Karpas-422 (cell line): ENCODE measurements around the gene NOTCH1. TPM values are rescaled to one million over a fixed set of nuclear protein-coding genes. Genes with fewer than 3 reads are reported as not detected.
"Not testable (repeated sequence)": the region's sequence is repeated elsewhere in the genome, so short reads cannot be mapped to it uniquely, and the experiment has no call there.

ENCODE experiments used
- DNase-seq: peaks from one replicate; pipeline ENCODE4 v3.0.0-alpha.2; 2015
- H2AFZ ChIP-seq: fragments of 200-600 bp; sonication (generic); 2 replicates; pipeline ENCODE4 v1.6.1; 2014; ENCODE audit warnings: antibody characterized with exemption, low read length, mixed read lengths
- H3K27ac ChIP-seq: fragments of 200-600 bp; sonication (generic); 2 replicates; pipeline ENCODE4 v1.5.1; 2014; ENCODE audit warnings: mild to moderate bottlenecking, low read length, moderate library complexity
- H3K27me3 ChIP-seq: fragments of 200-600 bp; sonication (generic); 2 replicates; pipeline ENCODE4 v1.6.1; 2014; ENCODE audit warnings: low read length, mixed read lengths
- H3K36me3 ChIP-seq: fragments of 200-600 bp; sonication (generic); 2 replicates; pipeline ENCODE4 v1.6.1; 2014; ENCODE audit warnings: low read length, mixed read lengths; ENCODE audit not compliant: insufficient read depth
- H3K4me1 ChIP-seq: fragments of 200-600 bp; sonication (generic); 2 replicates; pipeline ENCODE4 v1.6.1; 2014; ENCODE audit warnings: mild to moderate bottlenecking, low read length, mixed read lengths
- H3K4me2 ChIP-seq: fragments of 200-600 bp; sonication (generic); 2 replicates; pipeline ENCODE4 v1.6.1; 2014; ENCODE audit warnings: low read length, low read depth, mild to moderate bottlenecking; ENCODE audit not compliant: poor library complexity, severe bottlenecking
- H3K4me3 ChIP-seq: fragments of 200-600 bp; sonication (generic); 2 replicates; pipeline ENCODE4 v1.5.1; 2014; ENCODE audit warnings: mild to moderate bottlenecking, antibody characterized with exemption, low read length, mixed read lengths
- H3K79me2 ChIP-seq: fragments of 200-600 bp; sonication (generic); 2 replicates; pipeline ENCODE4 v1.6.1; 2014; ENCODE audit warnings: mild to moderate bottlenecking, low read length, mixed read lengths
- H3K9ac ChIP-seq: fragments of 200-600 bp; sonication (generic); 2 replicates; pipeline ENCODE4 v1.6.0; 2014; ENCODE audit warnings: low read length
- H3K9me2 ChIP-seq: fragments of 200-600 bp; sonication (generic), shearing (Covaris generic); replicated peaks from 2 replicates; pipeline ENCODE4 v1.6.0; 2014; ENCODE audit warnings: mild to moderate bottlenecking, low read length, moderate library complexity; ENCODE audit not compliant: insufficient read depth
- H3K9me3 ChIP-seq: fragments of 300-700, 200-600 bp; sonication (generic); 2 replicates; pipeline ENCODE4 v1.6.1; 2014; ENCODE audit warnings: low read length, mixed read lengths
- H4K20me1 ChIP-seq: fragments of 200-600 bp; sonication (generic); 2 replicates; pipeline ENCODE4 v1.6.1; 2014; ENCODE audit warnings: mild to moderate bottlenecking, antibody characterized with exemption, low read length, low read depth; ENCODE audit not compliant: insufficient read depth
- total RNA-seq: library from RNA; depleted of rRNA; stranded (reverse); fragments of >200 nt; shearing (Covaris generic); gene quantifications from 2 replicates; pipeline ENCODE4 v1.2.3, GENCODE V29; 2014; ENCODE audit warnings: low replicate concordance

The NOTCH1 gene
- total RNA-seq, 1 experiment from 2014 or later = 15.0 TPM

DNA sequence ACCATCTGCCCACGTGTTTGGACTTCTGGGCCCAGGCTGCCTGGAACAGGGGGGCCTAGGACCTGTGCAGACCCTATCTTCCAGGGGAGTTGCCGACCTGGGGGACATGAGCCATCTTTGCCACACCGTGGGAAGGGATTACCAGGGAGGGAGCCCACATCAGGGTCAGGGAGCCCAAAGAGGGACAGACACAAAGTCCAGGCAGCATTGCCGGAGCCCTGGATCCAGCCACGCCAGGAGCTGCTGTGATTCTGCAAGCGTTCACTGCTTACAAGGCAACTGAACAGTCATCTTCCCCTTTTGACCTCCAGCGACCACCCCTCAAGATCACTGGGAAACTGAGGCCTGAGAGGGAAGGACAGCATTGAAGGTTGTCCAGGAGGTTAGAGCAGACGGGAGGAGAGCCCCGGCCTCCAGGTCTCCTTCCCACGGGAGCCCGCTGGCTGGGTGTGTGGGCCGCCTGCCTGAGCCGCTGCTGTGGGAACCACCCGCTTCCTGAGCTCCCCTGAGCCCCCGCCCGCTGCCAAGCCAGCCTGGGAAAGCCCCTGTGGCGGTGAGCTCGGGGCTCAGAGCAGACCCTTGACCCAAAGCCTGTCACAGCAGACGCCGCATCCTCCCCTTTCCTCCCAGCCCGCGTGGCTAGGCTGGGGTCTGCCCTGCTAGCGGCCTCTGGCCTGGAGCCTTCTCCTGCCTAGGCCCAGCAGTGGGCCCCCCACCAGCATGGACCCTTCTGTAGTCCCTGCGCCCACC lies 17.1 kb upstream of the NOTCH1 start:
- no peak overlapping the region for H3K4me2 ChIP-seq
- H3K9ac ChIP-seq = no peak overlapping the region
- no peaks in the 10 kb centered on the region for H3K4me1 ChIP-seq

DNA sequence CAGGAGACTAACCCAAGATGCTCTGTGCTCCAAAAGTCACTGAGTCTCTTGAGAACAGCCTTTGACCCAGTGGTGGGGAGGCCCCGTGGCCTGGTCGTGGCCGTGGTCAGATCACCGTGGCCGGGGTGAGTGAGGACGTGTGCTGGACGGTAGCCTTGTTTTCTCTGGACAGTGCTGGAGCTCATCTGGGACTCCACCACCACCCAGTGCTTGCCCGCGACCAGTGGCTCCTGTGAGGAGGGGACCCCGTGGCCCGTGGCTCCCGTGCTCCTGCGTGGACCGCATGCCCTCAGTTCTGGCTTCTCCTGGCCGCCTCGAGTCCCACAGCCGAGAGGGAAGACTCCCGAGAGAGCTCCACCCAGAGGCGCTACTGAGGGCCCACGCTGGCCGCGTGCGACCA lies 15.9 kb upstream of the NOTCH1 start:
- Histone ChIP-seq H3K27ac (no peak overlapping the region), H3K9me3 (peaks cover 6% of the 10 kb centered on the region; the same call in 1 of the 2 replicates), H3K36me3 (no peaks in the 10 kb centered on the region), H3K9me2 (no peaks in the 10 kb centered on the region), H2AFZ (no peak overlapping the region), H3K4me3 (no peak overlapping the region), H3K9ac (no peak overlapping the region), H3K27me3 (no peaks in the 10 kb centered on the region), H3K79me2 (no peaks in the 10 kb centered on the region), H4K20me1 (peaks cover 2% of the 10 kb centered on the region; the same call in 1 of the 2 replicates), H3K4me2 (no peak overlapping the region), H3K4me1 (no peaks in the 10 kb centered on the region)
- DNase-seq = no peak

More for the DNA sequence above, 17.1 kb upstream of the NOTCH1 start:
- no peaks in the 10 kb centered on the region for H3K79me2 ChIP-seq
- peaks cover 2% of the 10 kb centered on the region; the same call in 1 of the 2 replicates for H4K20me1 ChIP-seq
- no peak overlapping the region for H3K4me3 ChIP-seq
- H3K9me2 ChIP-seq = no peaks in the 10 kb centered on the region
- no peaks in the 10 kb centered on the region for H3K36me3 ChIP-seq
- peaks cover 6% of the 10 kb centered on the region; the same call in 1 of the 2 replicates for H3K9me3 ChIP-seq
- no peaks in the 10 kb centered on the region for H3K27me3 ChIP-seq
- DNase-seq = no peak
- H2AFZ ChIP-seq = no peak overlapping the region
- no peak overlapping the region for H3K27ac ChIP-seq

- peaks cover 6% of the 10 kb centered on the region; the same call in 1 of the 2 replicates for H3K9me3 ChIP-seq
- no peaks in the 10 kb centered on the region for H3K36me3 ChIP-seq
- no peak overlapping the region for H3K9ac ChIP-seq
- H3K27me3 ChIP-seq = no peaks in the 10 kb centered on the region
- H4K20me1 ChIP-seq = no peaks in the 10 kb centered on the region
- no peaks in the 10 kb centered on the region for H3K4me1 ChIP-seq
- no peak overlapping the region for H3K4me3 ChIP-seq
- no peak overlapping the region for H2AFZ ChIP-seq
- H3K9me2 ChIP-seq = no peaks in the 10 kb centered on the region
- no peaks in the 10 kb centered on the region for H3K79me2 ChIP-seq
- H3K27ac ChIP-seq = no peak overlapping the region
- DNase-seq = no peak
- H3K4me2 ChIP-seq = no peak overlapping the region
Observed at GRCh38 chr9:136560586-136560985, 14.7 kb upstream of the NOTCH1 start.

- not testable (repeated sequence) for H3K9me3 ChIP-seq, H3K27me3 ChIP-seq, H3K4me1 ChIP-seq, DNase-seq, H3K27ac ChIP-seq, H3K36me3 ChIP-seq, H3K9ac ChIP-seq, H3K79me2 ChIP-seq, H3K4me3 ChIP-seq, H3K4me2 ChIP-seq, H4K20me1 ChIP-seq, H2AFZ ChIP-seq, H3K9me2 ChIP-seq
Observed at GRCh38 chr9:136559371-136559770, 13.5 kb upstream of the NOTCH1 start.

GRCh38 chr9:136558846-136559245 lies 13.0 kb upstream of the NOTCH1 start:
- not testable (repeated sequence) for H3K4me1 ChIP-seq, H3K27ac ChIP-seq, H3K27me3 ChIP-seq, H3K79me2 ChIP-seq, H3K9ac ChIP-seq, H4K20me1 ChIP-seq, H3K36me3 ChIP-seq, H3K4me3 ChIP-seq, H3K4me2 ChIP-seq, DNase-seq, H3K9me3 ChIP-seq, H3K9me2 ChIP-seq, H2AFZ ChIP-seq

DNA sequence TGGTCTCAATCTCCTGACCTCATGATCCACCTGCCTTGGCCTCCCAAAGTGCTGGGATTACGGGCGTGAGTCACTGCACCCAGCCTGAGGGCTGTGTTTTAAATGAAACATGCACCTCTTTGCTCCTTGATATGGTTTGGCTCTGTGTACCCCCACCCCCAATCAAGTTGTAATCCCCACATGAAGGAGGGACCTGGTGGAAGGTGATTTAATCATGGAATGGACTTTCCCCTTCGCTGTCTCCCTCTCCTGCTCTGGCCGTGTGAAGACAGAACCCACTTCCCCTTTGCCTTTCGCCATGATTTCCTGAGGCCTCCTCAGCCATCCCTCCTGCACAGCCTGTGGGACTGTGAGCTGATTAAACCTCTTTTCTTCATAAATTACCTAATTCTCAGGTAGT lies 12.5 kb upstream of the NOTCH1 start:
- H4K20me1 ChIP-seq = no peaks in the 10 kb centered on the region
- H3K4me3 ChIP-seq = no peak overlapping the region
- H3K9me3 ChIP-seq = peaks cover 6% of the 10 kb centered on the region; the same call in 1 of the 2 replicates
- no peaks in the 10 kb centered on the region for H3K27me3 ChIP-seq
- no peaks in the 10 kb centered on the region for H3K79me2 ChIP-seq
- H3K9ac ChIP-seq = no peak overlapping the region
- DNase-seq = no peak
- no peaks in the 10 kb centered on the region for H3K36me3 ChIP-seq
- H3K4me2 ChIP-seq = no peak overlapping the region
- no peaks in the 10 kb centered on the region for H3K4me1 ChIP-seq
- no peak overlapping the region for H3K27ac ChIP-seq
- no peak overlapping the region for H2AFZ ChIP-seq
- no peaks in the 10 kb centered on the region for H3K9me2 ChIP-seq

- H3K4me2 ChIP-seq = no peak overlapping the region
- H3K27ac ChIP-seq = no peak overlapping the region
- no peaks in the 10 kb centered on the region for H3K36me3 ChIP-seq
- no peak overlapping the region for H3K9ac ChIP-seq
- no peaks in the 10 kb centered on the region for H3K79me2 ChIP-seq
- H2AFZ ChIP-seq = no peak overlapping the region
- DNase-seq = no peak
- no peak overlapping the region for H3K4me3 ChIP-seq
- H3K27me3 ChIP-seq = no peaks in the 10 kb centered on the region
- no peaks in the 10 kb centered on the region for H4K20me1 ChIP-seq
- H3K4me1 ChIP-seq = no peaks in the 10 kb centered on the region
- peaks cover 6% of the 10 kb centered on the region; the same call in 1 of the 2 replicates for H3K9me3 ChIP-seq
- H3K9me2 ChIP-seq = no peaks in the 10 kb centered on the region
Observed at GRCh38 chr9:136557036-136557435, 11.2 kb upstream of the NOTCH1 start.

DNA sequence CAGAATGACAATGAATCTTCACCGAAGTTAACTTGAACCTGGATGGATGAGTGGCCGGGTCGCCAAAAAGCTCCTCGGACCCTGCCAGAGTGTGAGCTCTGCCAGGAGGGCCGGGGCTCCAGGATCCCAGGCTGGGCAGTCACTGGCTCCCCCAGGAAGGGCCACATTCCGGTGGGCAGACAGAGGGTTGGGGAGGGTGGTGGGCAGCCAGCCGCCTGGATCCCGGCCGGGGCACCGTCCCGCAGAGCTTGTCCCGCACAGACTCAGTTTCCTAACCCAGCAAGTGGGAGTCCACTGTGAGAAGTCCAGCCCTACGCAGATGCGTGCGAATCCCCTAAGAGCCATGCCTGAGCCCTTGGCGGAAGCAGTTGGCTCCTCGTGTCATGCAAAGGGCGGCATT lies 10.3 kb upstream of the NOTCH1 start:
- Histone ChIP-seq H3K9me2 (no peaks in the 10 kb centered on the region), H3K36me3 (no peaks in the 10 kb centered on the region), H4K20me1 (no peaks in the 10 kb centered on the region), H3K27ac (no peak overlapping the region), H3K4me3 (no peak overlapping the region), H3K4me2 (no peak overlapping the region), H3K9me3 (peaks cover 6% of the 10 kb centered on the region; the same call in 1 of the 2 replicates), H3K79me2 (no peaks in the 10 kb centered on the region), H3K4me1 (no peaks in the 10 kb centered on the region), H3K27me3 (no peaks in the 10 kb centered on the region), H2AFZ (no peak overlapping the region), H3K9ac (no peak overlapping the region)
- DNase-seq = no peak
